EH (cell line): Measurements from ENCODE around the gene PPM1B.
A peak's percentile ranks its signal among the peaks of the same experiment; 100 is the strongest.
"Not testable (repeated sequence)": the region's sequence is repeated elsewhere in the genome, so short reads cannot be mapped to it uniquely, and the experiment has no call there.

Experiments used
- DNase-seq: peaks from one replicate; pipeline ENCODE4 v3.0.0-alpha.2; 2015; ENCODE audit warnings: low read depth

Gene PPM1B

GRCh38 chr2:44255704-44256103 is 87.0 kb downstream of the PPM1B start:
- DNase-seq = not testable (repeated sequence)

DNA sequence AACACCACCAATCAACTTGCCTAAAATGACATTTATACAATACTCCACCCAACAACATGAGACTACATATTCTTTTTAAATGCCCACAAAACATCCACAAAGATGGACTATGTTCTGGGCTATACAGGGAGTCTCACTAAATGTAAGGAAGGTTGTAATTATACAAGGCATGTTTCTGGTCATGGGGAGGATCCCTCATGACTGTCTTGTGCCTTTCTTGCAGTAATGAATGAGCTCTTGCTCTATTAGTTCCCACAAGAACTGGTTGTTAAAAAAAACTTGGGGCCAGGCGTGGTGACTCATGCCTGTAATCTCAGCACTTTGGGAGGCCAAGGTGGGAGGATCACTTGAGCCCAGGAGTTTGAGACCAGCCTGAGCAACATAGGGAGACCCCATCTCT is 89.1 kb downstream of the PPM1B start:
- DNase-seq = not testable (repeated sequence)

DNA sequence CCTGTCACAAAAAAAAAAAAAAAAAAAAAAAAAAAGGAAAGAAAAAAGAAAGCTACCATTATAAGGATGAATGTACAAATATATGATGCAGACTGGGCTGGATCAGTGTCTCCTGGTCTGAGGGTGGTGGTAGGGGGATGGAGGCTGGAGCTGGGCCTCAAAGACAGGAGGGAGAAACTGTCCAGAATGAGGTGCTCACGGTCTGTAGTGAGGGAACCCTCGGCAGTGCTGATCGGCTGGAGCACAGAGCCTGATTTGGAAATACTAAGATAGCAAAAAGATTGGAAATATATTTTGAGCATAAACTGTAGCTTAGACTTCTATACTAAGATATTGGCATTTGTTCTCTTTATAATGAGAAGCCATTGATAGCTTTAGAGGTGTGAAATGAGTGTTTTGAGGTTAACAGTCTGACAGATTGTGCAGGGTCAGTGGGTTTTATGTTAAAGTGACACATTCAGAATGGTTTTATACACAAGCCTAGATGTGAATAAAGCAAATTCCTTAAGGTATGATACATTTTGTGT is 98.7 kb downstream of the PPM1B start:
- DNase-seq = no peak

- peak; percentile 49 for DNase-seq
Measured at GRCh38 chr2:44267796-44268648, 99.3 kb downstream of the PPM1B start.

DNA sequence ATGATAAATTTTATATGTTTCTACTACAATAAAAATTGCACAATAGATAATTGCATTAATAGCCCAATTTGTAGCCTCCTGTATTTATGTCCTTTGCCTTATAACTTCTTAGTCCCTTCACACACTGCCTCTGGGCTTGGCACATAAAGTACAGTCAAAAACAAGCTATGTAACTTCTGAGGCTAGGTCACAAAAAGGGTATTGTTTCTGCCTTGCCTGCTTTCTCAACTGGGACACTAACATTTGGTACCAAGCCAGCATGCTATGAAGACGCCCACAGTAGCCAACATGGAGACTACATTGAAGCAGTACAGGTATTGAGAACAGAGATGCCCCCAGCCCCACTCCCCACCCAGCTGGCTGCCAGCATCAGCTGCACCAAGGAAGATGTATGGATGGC is 101.2 kb downstream of the PPM1B start:
- DNase-seq = no peak

DNA sequence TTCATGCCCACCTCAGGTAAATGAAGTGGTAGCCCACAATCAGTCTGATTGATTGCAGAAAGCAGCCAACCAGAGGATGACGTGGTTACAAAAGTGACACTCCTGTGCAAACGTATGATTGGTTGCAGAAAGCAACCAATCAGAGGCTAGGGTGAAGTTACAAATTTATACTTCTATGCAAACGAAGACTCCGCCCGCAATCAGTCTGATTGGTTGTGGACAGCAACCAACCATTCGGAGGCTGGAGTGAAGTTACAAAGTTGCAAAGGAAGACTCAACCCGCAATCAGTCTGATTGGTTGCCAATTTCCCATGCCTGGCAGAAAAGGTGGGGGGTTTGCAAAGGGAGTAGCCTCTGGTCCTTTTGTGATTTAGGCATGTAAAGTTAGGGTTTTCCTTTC is 102.6 kb downstream of the PPM1B start:
- DNase-seq = no peak

GRCh38 chr2:44273076-44273475 is 104.4 kb downstream of the PPM1B start:
- DNase-seq = no peak

- no peak for DNase-seq
Measured at GRCh38 chr2:44273596-44273995, 104.9 kb downstream of the PPM1B start.

DNA sequence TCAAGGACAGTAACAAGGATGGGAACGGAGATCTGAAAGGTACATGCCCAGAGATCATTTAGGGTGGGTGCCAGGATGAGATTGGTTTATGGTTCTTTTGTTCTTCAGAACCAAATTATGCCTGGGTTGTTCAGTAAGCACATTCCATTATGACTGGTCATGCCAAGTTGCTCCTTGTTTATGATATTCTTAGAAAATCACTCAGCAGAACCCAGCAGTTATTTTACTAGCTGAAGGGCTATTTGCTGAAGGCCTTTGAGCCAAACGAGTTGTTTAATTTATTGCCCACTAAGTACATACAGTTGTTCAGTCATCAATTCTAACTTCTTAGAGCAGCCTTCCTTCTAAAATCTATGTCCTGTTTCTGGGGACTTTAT is 107.2 kb downstream of the PPM1B start:
- peak; percentile 51 for DNase-seq

DNA sequence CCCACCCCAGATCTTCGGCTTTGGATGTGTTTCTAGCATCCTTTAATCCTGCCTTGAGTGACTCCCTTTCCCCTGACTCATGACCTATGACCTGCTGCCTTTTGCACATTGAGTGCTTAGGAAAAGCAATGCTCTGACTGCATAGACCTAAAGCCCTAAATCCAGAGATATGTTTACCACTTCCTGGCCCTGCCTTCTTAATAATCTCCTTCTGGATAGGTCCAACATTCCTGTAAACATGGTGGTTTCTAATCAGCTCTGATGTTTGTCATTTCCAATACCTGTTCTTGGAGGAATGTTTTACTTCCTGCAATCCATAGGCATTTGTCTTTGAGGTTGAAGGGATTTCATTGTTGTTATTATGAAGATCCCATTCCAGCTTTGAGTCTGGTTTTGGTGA is 108.9 kb downstream of the PPM1B start:
- no peak for DNase-seq

GRCh38 chr2:44280869-44281268 is 112.2 kb downstream of the PPM1B start:
- DNase-seq = no peak
